Measurements from ENCODE around the gene PAFAH1B1.

The PAFAH1B1 gene

GRCh38 chr17:2704031-2704889 lies 110.8 kb downstream of the PAFAH1B1 start:
- DNase-seq (ENCODE audit: low spot score): no peak

GRCh38 chr17:2704890-2705248 lies 111.4 kb downstream of the PAFAH1B1 start:
- no peak for DNase-seq (ENCODE audit: low spot score)

- DNase-seq (ENCODE audit: low spot score): no peak
Measured at GRCh38 chr17:2705263-2705662, 111.8 kb downstream of the PAFAH1B1 start.

- DNase-seq (ENCODE audit: low spot score): no peak
Measured at GRCh38 chr17:2705888-2706795, 112.7 kb downstream of the PAFAH1B1 start.

DNA sequence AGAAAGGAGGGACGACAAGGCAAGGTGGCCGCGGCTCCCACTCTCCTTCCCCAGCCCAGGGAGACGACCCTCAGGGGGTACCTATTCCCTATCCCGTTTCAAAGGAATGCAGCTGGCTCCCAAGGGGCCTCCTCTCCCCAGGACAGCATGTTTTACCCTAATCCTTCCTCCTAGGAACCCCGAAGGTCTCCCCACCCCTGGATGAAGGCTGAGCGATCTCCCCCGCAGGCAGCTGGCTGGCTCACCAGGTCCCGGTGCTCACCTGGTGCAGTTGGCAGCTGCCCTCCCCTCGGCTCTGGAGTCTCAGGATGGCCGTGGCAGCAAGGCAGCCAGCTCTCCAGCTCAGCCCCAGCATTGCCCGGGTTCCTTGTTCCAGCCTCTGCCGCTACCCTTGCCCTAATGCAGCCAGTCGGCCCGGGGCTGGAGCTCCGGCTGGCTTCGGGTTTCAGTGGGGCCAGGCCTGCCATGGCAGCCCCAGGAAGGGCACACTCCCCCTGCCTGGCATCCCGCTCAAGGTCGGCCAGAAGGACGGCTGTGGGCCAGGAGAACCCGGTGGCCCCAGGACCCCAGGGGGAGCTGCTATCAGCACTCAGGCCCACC lies 113.6 kb downstream of the PAFAH1B1 start:
- DNase-seq (ENCODE audit: low spot score): no peak

DNA sequence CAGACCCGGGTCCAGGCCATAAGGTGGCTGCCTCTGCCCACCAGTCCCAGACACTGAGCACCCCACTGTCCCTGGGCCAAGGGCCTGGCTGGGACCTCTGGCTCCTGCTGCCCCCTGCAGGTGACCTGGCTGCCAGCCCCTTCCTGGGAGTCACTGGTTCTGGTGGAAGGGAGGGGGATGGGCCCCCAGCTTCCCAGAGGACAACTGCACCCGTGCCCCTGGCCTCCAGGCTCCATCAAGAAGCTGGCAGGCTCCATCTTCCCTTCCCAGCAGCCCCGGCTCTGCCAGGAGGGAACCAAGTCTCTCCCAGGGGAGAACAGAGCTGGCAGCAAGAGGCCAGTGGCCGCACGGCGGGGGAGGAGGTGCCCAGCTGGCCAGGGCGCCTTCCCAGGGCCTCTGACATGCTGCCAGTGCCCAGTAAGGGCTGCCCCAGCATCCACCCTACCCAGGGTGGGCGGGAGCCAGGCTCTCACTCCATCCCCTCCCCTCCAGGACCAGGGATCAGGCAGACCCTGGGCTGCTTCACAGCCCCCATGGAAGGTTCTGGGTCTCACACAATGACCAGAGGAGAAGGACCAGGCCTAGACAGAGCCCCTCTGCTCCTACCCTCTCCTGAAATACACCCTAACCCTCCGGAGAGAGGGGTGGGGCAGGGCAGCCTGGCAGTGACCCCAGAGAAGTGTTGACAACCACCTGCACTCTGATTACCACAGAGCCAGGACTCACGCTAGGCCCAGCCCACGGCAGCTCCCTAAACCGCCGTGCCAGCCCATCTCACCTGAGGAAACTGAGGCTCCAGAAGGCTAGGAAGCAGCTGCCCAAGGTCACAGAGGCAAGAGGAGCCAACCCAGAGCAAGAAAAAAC lies 114.5 kb downstream of the PAFAH1B1 start:
- DNase-seq (ENCODE audit: low spot score): peak; percentile 56

- DNase-seq (ENCODE audit: low spot score): no peak
Measured at GRCh38 chr17:2708585-2709182, 115.2 kb downstream of the PAFAH1B1 start.

GRCh38 chr17:2709183-2709661 lies 115.8 kb downstream of the PAFAH1B1 start:
- no peak for DNase-seq (ENCODE audit: low spot score)

DNA sequence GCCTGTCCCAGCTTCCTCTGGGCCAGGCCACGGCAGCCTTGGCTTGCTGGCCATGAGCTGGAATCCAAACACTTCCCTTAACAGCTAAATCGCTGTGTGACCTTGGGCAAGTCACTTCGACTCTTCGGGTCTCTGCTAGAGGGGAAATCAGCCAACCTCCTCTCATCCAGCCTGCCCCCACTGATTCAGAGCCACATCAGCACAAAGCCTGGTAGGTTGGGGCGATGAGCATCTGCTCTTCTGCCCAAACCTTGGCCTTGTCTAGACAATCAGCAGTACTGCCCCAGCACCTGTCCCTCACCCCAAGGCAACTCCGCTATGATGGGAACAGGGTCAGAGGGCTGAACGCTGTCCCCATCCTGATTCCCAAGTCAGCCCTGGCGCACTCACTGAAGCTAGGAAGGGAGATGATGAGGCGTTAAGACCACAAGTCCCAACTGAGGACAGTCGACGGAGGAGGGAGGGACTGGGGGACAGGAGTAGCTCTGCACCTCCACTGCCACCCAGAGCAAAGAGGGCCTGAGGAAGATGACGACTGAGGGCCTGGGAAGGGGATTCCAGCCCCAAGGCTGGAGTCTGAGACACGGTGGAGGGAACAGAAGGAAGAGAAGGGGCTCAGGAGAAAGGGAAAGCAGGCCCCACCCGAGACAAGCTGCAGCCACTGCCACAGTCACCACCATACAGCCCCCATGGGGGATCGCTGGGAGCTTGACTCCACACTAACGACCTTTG lies 116.8 kb downstream of the PAFAH1B1 start:
- DNase-seq (ENCODE audit: low spot score): no peak

- no peak for DNase-seq (ENCODE audit: low spot score)
Measured at GRCh38 chr17:2710803-2711607, 117.6 kb downstream of the PAFAH1B1 start.

DNA sequence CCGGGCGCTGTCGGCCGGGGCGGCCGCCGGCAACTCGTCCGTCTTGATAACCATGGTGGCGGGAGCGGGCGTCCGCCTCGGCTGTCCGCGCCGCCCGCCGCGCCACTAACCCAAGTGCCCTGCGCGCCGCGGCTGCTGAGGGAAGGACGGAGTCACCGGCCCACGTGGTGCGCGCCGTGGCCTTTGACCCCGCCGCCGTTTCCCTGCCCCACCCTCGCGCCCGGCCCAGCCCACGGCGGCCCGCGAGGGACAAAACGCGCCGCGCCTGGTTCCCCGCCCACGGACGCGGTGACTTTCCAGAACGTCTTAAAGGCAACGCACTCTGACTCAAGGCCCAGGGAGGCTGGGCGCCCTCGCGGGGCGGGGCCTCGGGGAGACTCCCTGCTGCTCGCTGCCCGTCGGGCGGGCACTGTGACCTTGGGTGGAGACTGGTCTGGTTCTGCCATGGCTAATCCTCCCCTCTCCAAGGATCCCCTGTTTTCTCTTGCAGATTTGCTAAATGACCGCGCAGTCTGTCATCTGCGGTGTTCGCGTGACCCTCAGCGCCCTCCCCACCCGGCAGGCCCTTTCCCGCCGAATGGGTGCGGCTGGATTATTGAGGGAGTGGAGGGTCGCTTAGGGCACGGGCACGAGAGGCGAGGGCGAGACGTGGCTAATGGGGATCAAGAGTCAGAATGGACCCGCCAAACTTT lies 118.3 kb downstream of the PAFAH1B1 start, which contains the start of gene CLUH:
Gene CLUH, minus strand, starts transcription at position 157 of the 692 bp plus-strand sequence. Its CDS starts 103 bp downstream, at position 54.
- peak; percentile 96 for DNase-seq (ENCODE audit: low spot score)

DNA sequence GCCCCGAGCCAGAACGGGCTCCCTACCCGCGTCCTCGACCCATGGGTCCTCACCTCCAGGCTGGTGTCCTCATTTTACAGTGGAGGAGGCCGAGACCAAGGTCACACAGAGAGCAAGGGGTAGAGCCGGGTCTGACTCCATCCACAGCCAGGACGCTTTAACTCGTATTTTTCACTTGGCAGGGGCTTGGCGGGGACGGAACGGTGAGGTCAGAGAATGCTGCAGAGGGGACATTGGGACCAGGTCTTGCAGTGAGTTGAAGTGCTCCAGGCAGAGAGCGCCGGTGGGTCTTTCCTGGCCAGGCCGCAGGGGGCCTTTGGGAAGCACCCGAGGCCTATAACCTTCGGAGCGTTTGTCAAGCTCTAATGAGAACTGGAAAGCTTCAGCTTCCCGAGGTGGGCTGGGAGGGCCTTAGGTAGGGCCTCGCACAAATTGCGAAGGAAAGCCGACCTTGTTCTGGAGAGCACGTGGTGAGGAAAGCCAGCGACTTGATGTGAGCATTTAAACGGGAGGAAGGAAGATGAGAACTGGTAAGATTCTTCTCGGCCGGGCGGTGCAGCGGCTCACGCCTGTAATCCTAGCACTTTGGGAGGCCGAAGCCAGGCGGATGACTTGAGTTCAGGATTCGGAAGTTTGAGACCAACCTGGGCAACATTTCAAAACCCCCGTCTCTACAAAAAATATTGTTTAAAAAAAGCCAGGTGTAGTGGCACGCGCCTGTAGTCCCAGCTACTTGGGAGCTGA lies 119.0 kb downstream of the PAFAH1B1 start:
- no peak for DNase-seq (ENCODE audit: low spot score)

- DNase-seq (ENCODE audit: low spot score): no peak
Measured at GRCh38 chr17:2713881-2714280, 120.4 kb downstream of the PAFAH1B1 start.

- no peak for DNase-seq (ENCODE audit: low spot score)
Measured at GRCh38 chr17:2716649-2717048, 123.2 kb downstream of the PAFAH1B1 start.

GRCh38 chr17:2718150-2718938 lies 124.9 kb downstream of the PAFAH1B1 start:
- DNase-seq (ENCODE audit: low spot score): no peak

GRCh38 chr17:2719861-2720260 lies 126.4 kb downstream of the PAFAH1B1 start:
- no peak for DNase-seq (ENCODE audit: low spot score)

- no peak for DNase-seq (ENCODE audit: low spot score)
Measured at GRCh38 chr17:2721603-2722002, 128.1 kb downstream of the PAFAH1B1 start.
